Ovary (tissue), 3 donors: ENCODE measurements around the gene STRIP1.

Experiments
- EP300 ChIP-seq: sonication (generic); formaldehyde crosslinking; IDR thresholded peaks from one replicate; pipeline ENCODE4 v1.6.1; 2017; ENCODE audit warnings: antibody characterized with exemption
- POLR2A ChIP-seq: fragments of 450-650 bp; IDR thresholded peaks from one replicate; pipeline ENCODE4 v1.6.1; 2017; ENCODE audit warnings: antibody characterized with exemption, mild to moderate bottlenecking, moderate library complexity
- TF ChIP-seq, protein P1 (sequence below), 3 donors: fragments of 450-650 bp in 2 of 3; fragments of 200-600 bp in 1 of 3; IDR thresholded peaks; one replicate each; pipeline versions ENCODE4 v1.5.1 to v1.8.0; 2016 to 2022; ENCODE audit warnings: antibody characterized with exemption in 3 of 3, mild to moderate bottlenecking in 1 of 3
- donor health status: DM: no; HTN: no; CAD: no.

DNA sequence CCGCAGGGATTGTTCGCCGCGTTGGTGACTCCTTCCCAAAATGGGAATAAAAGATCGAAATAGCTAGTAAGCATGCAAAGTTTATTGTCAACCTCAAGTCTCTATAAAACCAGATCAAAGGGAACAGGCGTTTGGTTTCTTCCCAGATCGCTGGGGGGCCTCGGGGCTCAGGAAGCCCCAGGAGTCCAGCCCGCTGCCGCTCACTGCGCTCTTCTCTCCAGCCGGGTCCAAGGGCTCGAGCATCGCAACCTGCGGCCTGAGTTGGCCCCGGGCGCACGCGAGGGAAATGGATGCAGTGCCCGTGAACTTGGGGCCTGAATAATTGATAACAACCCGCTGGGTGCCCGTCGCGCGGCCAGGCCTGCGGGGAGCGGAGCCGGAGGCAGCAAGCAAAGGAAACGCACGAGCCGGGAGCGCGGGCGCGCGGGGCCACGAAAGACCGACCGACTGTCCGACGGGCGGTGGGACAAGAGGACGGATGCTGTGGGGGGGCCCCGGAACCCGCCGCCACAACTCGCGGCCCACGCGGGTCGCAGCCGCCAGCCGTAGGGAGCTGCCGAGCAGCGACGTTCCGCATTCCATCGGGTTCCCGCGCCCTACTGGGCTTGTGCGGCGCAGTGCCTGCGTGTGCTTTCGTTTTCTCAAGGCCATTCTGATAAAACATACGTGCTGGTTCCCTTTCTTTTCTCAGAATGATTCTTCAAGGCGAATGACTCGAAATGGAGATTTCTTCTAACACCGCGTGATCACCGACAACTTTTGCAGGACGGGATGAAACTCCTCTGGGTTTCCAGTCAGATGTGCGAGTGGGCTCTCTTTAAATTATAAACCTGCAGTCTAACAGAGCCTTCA, 50.0 kb downstream of the STRIP1 start:
- TF ChIP-seq, protein P1, sequence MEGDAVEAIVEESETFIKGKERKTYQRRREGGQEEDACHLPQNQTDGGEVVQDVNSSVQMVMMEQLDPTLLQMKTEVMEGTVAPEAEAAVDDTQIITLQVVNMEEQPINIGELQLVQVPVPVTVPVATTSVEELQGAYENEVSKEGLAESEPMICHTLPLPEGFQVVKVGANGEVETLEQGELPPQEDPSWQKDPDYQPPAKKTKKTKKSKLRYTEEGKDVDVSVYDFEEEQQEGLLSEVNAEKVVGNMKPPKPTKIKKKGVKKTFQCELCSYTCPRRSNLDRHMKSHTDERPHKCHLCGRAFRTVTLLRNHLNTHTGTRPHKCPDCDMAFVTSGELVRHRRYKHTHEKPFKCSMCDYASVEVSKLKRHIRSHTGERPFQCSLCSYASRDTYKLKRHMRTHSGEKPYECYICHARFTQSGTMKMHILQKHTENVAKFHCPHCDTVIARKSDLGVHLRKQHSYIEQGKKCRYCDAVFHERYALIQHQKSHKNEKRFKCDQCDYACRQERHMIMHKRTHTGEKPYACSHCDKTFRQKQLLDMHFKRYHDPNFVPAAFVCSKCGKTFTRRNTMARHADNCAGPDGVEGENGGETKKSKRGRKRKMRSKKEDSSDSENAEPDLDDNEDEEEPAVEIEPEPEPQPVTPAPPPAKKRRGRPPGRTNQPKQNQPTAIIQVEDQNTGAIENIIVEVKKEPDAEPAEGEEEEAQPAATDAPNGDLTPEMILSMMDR (IDR thresholded peaks at IDR 0.05) = peak in 1 of 3 donors; percentile 10
- TF ChIP-seq EP300 (no peak), POLR2A (peak; percentile 53)
